Measurements from ENCODE around the gene HIGD2A.

The HIGD2A gene

GRCh38 chr5:176418251-176418650 lies 29.7 kb downstream of the HIGD2A start:
- no peak for DNase-seq

GRCh38 chr5:176420086-176420485 lies 31.5 kb downstream of the HIGD2A start:
- no peak for DNase-seq

DNA sequence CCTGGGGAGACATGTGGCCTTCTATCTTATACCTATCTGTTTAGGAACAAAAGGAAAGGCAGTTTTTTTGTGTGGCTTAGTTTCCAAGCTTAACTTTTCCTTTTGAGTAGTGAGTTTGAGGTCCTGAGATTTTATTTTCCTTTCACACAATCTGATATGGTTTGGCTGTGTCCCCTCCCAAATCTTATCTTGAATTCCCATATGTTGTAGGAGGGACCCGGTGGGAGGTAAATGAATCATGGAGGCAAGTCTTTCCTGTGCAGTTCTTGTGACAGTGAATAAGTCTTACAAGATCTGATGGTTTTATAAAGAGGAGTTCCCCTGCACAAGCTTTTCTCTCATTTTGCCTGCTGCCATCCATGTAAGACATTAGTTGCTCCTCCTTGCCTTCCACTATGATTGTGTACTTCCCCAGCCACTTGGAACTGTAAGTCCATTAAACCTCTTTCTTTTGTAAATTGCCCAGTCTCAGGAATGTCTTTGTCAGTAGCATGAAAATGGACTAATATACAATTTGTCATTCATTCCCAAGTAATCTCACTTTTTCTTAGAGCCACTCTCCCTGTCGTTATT lies 32.5 kb downstream of the HIGD2A start:
- DNase-seq, result no peak

GRCh38 chr5:176424181-176424580 lies 35.6 kb downstream of the HIGD2A start:
- no peak for DNase-seq

GRCh38 chr5:176425138-176425537 lies 36.6 kb downstream of the HIGD2A start:
- no peak for DNase-seq

DNA sequence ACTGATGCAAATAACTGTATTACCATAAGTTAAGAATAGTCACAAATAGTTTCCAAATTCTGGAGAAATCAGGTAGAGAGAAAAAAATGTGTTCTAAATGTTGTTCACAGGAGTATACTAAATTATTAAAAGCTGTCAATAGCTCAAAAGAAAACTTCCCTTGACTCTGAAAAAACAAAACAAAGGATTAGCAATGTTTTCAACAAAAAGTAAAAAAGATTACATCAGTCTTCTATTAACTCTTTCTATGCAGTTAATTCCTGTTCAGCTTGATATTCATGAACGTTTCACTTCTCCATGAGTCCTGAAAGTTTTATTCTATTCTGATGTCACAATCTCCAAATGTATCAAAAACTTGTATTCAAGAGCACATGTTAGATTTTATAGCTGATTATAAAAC lies 37.2 kb downstream of the HIGD2A start:
- no peak for DNase-seq

DNA sequence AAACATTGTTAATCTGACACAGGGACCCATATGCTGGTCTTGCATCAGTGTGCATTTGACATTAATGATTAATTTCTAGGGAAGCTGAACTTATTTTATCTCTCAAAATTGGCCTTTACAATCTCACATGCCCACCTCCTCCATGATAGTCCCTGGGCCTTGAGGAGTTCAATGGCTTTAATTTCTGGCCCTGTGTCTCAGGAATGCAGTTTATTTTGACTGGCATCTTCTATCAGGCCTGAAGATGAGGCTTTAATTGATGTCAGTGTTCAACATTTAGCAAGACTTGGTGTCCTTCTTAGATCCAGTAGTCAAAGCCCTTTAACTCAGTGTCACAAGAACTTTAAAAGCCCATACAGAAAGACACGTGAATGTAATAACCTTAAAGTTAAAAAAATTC lies 38.3 kb downstream of the HIGD2A start:
- DNase-seq, result no peak

DNA sequence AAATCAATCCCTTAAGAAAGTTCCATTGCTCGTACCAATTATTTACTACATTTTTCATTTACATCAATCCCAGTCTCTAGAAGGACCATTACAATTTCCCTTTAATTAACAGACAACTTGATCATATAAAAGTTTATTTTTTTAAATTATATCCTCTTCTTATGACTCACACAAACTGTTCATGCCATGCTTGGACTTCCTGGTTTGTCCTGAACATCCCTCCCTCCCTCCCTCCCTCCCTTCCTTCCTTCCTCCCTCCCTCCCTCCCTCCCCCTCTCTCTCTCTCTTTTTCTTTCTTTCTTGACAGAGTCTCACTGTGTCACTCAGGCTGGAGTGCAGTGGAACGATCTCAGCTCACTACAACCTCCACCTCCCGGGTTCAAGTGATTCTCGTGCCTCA lies 39.4 kb downstream of the HIGD2A start:
- no peak for DNase-seq

DNA sequence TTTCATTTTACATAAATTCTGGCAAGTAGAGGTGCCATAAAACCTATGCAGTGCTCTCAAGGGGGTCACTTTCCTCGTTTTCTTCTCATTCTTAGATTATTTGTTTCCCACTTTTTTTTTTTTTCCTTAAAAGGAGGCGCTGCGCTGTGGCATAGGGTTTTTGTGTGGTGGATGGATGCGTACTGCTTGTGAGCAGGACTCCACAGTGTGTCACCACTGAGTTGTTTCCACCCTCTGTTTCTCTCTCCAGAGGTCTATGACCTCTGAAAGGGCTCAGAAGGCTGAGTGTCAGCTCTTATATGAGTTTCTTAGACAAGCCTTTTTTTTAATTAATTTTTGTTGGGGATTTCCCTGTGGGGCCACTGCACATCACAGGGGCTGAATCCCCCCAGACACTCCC lies 41.4 kb downstream of the HIGD2A start:
- DNase-seq, result no peak

- no peak for DNase-seq
Observed at GRCh38 chr5:176432707-176433106, 44.2 kb downstream of the HIGD2A start.

DNA sequence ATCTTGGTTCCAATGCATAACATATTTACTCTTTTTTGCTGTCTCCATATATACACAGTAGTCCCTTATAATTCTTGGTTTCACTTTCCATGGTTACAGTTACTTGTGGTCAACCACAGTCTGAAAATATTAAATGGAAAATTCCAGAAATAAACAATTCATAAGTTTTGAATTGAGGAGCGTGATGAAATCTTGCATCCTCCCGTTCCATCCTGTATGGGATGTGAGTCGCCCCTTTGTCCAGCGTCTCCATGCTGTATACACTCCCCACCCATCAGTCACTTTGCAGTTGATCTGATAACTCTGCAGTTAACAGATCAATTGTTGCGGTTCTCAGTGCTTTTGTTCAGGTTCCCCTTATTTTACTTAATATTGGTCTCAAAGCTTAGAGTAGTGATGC lies 48.1 kb downstream of the HIGD2A start:
- no peak for DNase-seq

DNA sequence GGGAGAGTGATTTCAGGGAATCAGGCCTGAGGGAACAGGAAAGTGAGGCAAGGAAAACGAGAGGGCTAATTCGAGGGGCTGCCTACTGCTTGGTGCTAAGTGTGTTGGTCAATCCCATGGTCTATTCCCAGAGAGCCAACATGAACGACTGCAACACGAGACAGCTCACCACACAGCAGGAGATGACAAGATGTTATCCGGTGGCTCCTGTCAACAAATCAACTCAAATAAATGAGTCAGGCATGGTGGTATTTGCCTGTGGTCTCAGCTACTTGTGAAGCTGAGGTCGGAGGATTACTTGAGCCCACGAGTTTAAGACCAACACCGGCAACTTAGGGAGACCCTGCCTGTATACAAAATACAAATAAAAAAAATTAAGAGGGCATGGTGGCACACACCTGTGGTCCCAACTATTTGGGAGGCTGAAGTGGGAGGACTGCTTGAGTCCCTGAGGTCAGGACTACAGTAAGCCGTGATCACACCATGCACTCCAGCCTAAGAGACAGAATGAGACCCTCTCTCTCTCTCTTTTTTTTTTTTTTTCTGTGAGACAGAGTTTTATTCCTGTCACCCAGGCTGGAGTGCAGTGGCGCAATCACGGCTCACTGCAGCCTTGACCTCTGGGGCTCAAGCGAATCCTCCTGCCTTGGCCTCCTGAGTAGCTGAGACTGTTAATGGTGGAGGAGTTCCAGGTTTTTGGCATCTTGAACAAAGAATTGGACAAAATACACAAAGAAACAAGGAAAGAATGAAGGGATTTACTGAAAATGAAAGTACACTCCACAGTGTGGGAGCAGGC lies 50.6 kb downstream of the HIGD2A start:
- no peak for DNase-seq
